Calu3 (cell line): Measurements from ENCODE around the gene SNX33. TPM values are rescaled to one million over a fixed set of nuclear protein-coding genes. Genes with fewer than 3 reads are reported as not detected.

Source experiments
- BruUV-seq: library from RNA; stranded (reverse); fragments of 400-500 nt; replicated peaks from 2 replicates; lab custom pipeline; 2021; lab: Mats Ljungman, UMichigan
- CTCF ChIA-PET: fragments of 300-600 bp; sonication (Branson Sonifier 250); formaldehyde crosslinking; loops from one replicate; lab custom pipeline; 2022; ENCODE audit warnings: antibody characterized with exemption; lab: Charles Lee
- DNase-seq: peaks from one replicate; pipeline ENCODE4 v3.0.0; 2022
- H3K27ac Mint-ChIP-seq: one replicate; pipeline ENCODE4 v1.8.0; 2022; ENCODE audit warnings: mixed read lengths; ENCODE audit not compliant: unreplicated experiment
- H3K27me3 Mint-ChIP-seq: one replicate; pipeline ENCODE4 v1.8.0; 2022; ENCODE audit warnings: mixed read lengths; ENCODE audit not compliant: unreplicated experiment
- H3K36me3 Mint-ChIP-seq: one replicate; pipeline ENCODE4 v1.8.0; 2022; ENCODE audit warnings: mild to moderate bottlenecking, moderate library complexity, mixed read lengths; ENCODE audit not compliant: insufficient read depth, unreplicated experiment
- H3K4me1 Mint-ChIP-seq: one replicate; pipeline ENCODE4 v1.8.0; 2022; ENCODE audit warnings: mild to moderate bottlenecking, low read depth, mixed read lengths; ENCODE audit not compliant: unreplicated experiment
- H3K4me3 Mint-ChIP-seq: one replicate; pipeline ENCODE4 v1.8.0; 2022; ENCODE audit warnings: mild to moderate bottlenecking, low read depth, moderate library complexity, mixed read lengths; ENCODE audit not compliant: unreplicated experiment
- H3K9me3 Mint-ChIP-seq: one replicate; pipeline ENCODE4 v1.8.0; 2022; ENCODE audit warnings: low read depth, mixed read lengths; ENCODE audit not compliant: unreplicated experiment
- intact Hi-C: fragments of 100-400 bp; cut with micrococcal nuclease; formaldehyde crosslinking; loops from one replicate; pipeline ENCODE4 v1.10.0; 2022; ENCODE audit not compliant: unreplicated experiment
- total RNA-seq: library from RNA; stranded (reverse); gene quantifications from 2 replicates; pipeline ENCODE4 v1.2.3, GENCODE V29; 2022
- TF ChIP-seq, protein P1 (sequence below): fragments of 200-600 bp; IDR thresholded peaks from one replicate; pipeline ENCODE4 v1.8.0; 2022; ENCODE audit warnings: antibody characterized with exemption; ENCODE audit not compliant: unreplicated experiment

SNX33 gene
- total RNA-seq, 1 experiment from 2014 or later = 23.2 TPM

DNA sequence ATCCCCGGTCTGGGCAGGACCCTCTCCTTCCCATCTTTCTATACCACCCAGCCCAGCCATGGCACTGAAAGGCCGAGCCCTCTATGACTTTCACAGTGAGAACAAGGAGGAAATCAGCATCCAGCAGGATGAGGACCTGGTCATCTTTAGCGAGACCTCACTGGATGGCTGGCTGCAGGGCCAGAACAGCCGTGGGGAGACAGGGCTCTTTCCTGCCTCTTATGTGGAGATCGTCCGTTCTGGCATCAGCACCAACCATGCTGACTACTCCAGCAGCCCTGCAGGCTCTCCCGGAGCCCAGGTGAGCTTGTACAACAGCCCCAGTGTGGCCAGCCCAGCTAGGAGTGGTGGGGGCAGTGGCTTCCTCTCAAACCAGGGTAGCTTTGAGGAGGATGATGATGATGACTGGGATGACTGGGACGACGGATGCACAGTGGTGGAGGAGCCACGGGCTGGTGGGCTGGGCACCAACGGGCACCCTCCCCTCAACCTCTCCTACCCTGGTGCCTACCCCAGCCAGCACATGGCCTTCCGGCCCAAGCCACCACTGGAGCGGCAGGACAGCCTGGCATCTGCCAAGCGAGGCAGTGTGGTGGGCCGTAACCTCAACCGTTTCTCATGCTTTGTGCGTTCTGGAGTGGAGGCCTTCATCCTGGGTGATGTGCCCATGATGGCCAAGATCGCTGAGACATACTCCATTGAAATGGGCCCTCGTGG, 1.5 kb downstream of the SNX33 start:
- Mint-ChIP-seq H3K36me3 (peaks cover 60% of the 10 kb centered on the region), H3K9me3 (no peaks in the 10 kb centered on the region), H3K27me3 (no peaks in the 10 kb centered on the region), H3K4me3 (peak overlapping the region; percentile 82), H3K27ac (no peak overlapping the region), H3K4me1 (peaks cover 67% of the 10 kb centered on the region)
- CTCF ChIA-PET = interaction anchor here (0.6 kb wide), 1 partner anchor 98 kb away, joined by 3 read pairs; no protein-coding TSS in a partner anchor
- intact Hi-C loops = loop anchor here (2.0 to 10.0 kb wide), 3 partner anchors 34 to 284 kb away; partner anchors contain the start of gene MAN2C1
- DNase-seq = no peak
- TF ChIP-seq, protein P1, sequence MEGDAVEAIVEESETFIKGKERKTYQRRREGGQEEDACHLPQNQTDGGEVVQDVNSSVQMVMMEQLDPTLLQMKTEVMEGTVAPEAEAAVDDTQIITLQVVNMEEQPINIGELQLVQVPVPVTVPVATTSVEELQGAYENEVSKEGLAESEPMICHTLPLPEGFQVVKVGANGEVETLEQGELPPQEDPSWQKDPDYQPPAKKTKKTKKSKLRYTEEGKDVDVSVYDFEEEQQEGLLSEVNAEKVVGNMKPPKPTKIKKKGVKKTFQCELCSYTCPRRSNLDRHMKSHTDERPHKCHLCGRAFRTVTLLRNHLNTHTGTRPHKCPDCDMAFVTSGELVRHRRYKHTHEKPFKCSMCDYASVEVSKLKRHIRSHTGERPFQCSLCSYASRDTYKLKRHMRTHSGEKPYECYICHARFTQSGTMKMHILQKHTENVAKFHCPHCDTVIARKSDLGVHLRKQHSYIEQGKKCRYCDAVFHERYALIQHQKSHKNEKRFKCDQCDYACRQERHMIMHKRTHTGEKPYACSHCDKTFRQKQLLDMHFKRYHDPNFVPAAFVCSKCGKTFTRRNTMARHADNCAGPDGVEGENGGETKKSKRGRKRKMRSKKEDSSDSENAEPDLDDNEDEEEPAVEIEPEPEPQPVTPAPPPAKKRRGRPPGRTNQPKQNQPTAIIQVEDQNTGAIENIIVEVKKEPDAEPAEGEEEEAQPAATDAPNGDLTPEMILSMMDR = no peak
- no TSS peak for BruUV-seq

DNA sequence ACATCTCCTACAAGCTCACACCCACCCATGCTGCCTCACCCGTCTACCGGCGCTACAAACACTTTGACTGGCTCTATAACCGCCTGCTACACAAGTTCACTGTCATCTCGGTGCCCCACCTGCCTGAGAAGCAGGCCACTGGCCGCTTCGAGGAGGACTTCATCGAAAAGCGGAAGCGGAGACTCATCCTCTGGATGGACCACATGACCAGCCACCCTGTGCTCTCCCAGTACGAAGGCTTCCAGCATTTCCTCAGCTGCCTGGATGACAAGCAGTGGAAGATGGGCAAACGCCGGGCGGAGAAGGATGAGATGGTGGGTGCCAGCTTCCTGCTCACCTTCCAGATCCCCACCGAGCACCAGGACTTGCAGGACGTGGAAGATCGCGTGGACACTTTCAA, 2.1 kb downstream of the SNX33 start:
- intact Hi-C loops = loop anchor here (2.0 to 10.0 kb wide), 3 partner anchors 33 to 285 kb away; partner anchors contain the start of gene MAN2C1
- Mint-ChIP-seq H3K4me1 (peaks cover 63% of the 10 kb centered on the region), H3K9me3 (no peaks in the 10 kb centered on the region), H3K36me3 (peaks cover 60% of the 10 kb centered on the region), H3K27ac (no peak overlapping the region), H3K4me3 (peak overlapping the region; percentile 82), H3K27me3 (no peaks in the 10 kb centered on the region)
- DNase-seq = no peak
- CTCF ChIA-PET = no interaction called here
- BruUV-seq = no TSS peak
- TF ChIP-seq, protein P1 = no peak

DNA sequence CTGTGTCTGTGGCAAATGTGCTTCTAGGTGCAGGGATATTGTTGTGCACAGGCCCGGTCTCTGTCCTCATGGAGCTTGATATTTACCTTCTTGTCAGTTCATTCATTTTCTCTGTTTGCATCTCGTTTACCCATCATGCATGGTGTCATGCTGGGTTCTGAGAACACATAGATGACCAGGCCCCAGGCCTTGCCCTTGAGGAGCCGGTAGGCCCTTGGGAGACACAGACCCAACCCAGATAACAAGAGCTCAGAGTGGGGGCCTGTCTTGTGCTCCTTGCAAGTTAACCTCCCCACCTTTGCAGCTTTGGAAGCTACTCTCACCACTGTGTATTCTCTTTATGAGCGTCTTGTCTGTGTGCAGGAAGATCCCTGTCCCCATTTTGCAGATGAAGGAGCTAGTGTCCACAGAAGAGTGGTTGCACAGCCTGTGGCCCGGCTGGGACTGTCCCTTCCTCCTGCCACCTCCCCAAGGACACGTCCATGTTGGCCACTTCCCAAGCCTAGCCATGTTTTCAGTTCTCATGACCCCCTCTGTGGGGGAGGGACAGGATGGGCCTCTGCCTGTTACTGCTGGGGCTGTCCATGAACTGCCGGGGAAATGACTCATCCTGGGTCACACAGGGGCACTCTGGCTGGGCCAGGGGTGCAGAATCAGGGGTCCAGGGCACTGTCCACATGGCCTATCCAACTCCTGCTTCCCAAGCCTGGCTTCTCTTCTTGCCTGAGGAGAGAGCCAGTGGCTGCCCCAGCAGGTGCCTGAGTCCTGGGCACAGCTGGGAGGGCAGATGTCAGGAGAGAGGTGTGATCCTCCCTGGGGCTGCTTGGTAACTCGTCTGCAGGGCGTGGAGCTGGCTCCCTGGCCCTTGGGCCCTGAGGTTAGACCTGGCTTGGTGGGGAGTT, 3.4 kb downstream of the SNX33 start:
- H3K27me3 Mint-ChIP-seq = no peaks in the 10 kb centered on the region
- no peak for DNase-seq
- peak overlapping the region; percentile 9 for H3K27ac Mint-ChIP-seq
- intact Hi-C loops = no loop called here
- H3K9me3 Mint-ChIP-seq = no peaks in the 10 kb centered on the region
- H3K4me3 Mint-ChIP-seq = peak overlapping the region; percentile 82
- peaks cover 55% of the 10 kb centered on the region for H3K4me1 Mint-ChIP-seq
- CTCF ChIA-PET = interaction anchor here (0.5 to 2.1 kb wide), 3 partner anchors 11 to 75 kb away, joined by 3 to 5 read pairs (median 3); partner anchors contain the start of gene IMP3
- TF ChIP-seq, protein P1 = no peak
- no TSS peak for BruUV-seq
- peaks cover 60% of the 10 kb centered on the region for H3K36me3 Mint-ChIP-seq

DNA sequence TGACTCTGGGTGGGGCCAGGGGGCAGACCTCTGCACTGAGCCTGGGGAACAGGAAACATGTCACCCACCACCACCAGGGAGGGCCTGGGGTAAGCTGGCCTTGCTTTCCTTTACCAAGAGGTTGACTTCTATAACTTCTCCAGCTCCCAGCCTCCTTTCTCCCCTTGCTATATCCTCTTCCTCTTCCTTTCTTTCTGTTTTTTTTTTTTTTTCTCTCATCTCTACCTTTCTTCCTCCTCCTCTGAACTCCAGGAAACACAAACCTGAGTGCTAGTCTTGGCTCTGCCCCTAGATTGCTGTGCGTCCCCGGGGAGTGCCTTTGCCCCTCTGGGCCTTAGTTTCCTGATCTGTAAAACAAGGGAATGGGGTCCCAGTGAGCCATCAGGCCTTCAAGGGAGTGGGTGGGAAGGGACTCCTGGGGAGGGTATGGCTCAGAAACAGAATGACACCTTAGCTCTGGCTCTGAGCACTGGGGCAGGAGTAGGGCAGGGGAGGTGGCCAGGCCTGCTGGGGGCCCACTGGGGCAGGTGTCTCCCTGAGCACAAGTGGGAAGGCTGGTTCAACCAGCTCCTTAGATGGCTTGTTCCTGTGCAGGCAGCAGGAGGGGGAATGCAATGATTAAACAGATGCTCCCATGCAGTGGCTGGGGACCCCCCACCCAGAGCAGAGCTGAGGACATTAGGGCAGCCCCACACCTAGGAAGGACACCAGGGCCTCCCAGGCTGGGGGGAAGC, 4.3 kb downstream of the SNX33 start:
- TF ChIP-seq, protein P1 = no peak
- peaks cover 47% of the 10 kb centered on the region for H3K4me1 Mint-ChIP-seq
- no peaks in the 10 kb centered on the region for H3K27me3 Mint-ChIP-seq
- H3K9me3 Mint-ChIP-seq = no peaks in the 10 kb centered on the region
- DNase-seq = peak; percentile 44
- intact Hi-C loops = no loop called here
- H3K36me3 Mint-ChIP-seq = peaks cover 53% of the 10 kb centered on the region
- no TSS peak for BruUV-seq
- peak overlapping the region; percentile 82 for H3K4me3 Mint-ChIP-seq
- CTCF ChIA-PET = interaction anchor here (0.6 to 2.1 kb wide), 4 partner anchors 9 to 74 kb away, joined by 3 to 5 read pairs (median 4); partner anchors contain the start of gene IMP3
- peak overlapping the region; percentile 9 for H3K27ac Mint-ChIP-seq
